Karpas-422 (cell line): ENCODE results near the gene APOBEC2. TPM values are rescaled to one million over a fixed set of nuclear protein-coding genes. Genes with fewer than 3 reads are reported as not detected.
"Not testable (repeated sequence)": the region's sequence is repeated elsewhere in the genome, so short reads cannot be mapped to it uniquely, and the experiment has no call there.

Source experiments
- DNase-seq: peaks from one replicate; pipeline ENCODE4 v3.0.0-alpha.2; 2015
- H2AFZ ChIP-seq: fragments of 200-600 bp; sonication (generic); 2 replicates; pipeline ENCODE4 v1.6.1; 2014; ENCODE audit warnings: antibody characterized with exemption, low read length, mixed read lengths
- H3K27ac ChIP-seq: fragments of 200-600 bp; sonication (generic); 2 replicates; pipeline ENCODE4 v1.5.1; 2014; ENCODE audit warnings: mild to moderate bottlenecking, low read length, moderate library complexity
- H3K27me3 ChIP-seq: fragments of 200-600 bp; sonication (generic); 2 replicates; pipeline ENCODE4 v1.6.1; 2014; ENCODE audit warnings: low read length, mixed read lengths
- H3K36me3 ChIP-seq: fragments of 200-600 bp; sonication (generic); 2 replicates; pipeline ENCODE4 v1.6.1; 2014; ENCODE audit warnings: low read length, mixed read lengths; ENCODE audit not compliant: insufficient read depth
- H3K4me1 ChIP-seq: fragments of 200-600 bp; sonication (generic); 2 replicates; pipeline ENCODE4 v1.6.1; 2014; ENCODE audit warnings: mild to moderate bottlenecking, low read length, mixed read lengths
- H3K4me2 ChIP-seq: fragments of 200-600 bp; sonication (generic); 2 replicates; pipeline ENCODE4 v1.6.1; 2014; ENCODE audit warnings: low read length, low read depth, mild to moderate bottlenecking; ENCODE audit not compliant: poor library complexity, severe bottlenecking
- H3K4me3 ChIP-seq: fragments of 200-600 bp; sonication (generic); 2 replicates; pipeline ENCODE4 v1.5.1; 2014; ENCODE audit warnings: mild to moderate bottlenecking, antibody characterized with exemption, low read length, mixed read lengths
- H3K79me2 ChIP-seq: fragments of 200-600 bp; sonication (generic); 2 replicates; pipeline ENCODE4 v1.6.1; 2014; ENCODE audit warnings: mild to moderate bottlenecking, low read length, mixed read lengths
- H3K9ac ChIP-seq: fragments of 200-600 bp; sonication (generic); 2 replicates; pipeline ENCODE4 v1.6.0; 2014; ENCODE audit warnings: low read length
- H3K9me2 ChIP-seq: fragments of 200-600 bp; sonication (generic), shearing (Covaris generic); replicated peaks from 2 replicates; pipeline ENCODE4 v1.6.0; 2014; ENCODE audit warnings: mild to moderate bottlenecking, low read length, moderate library complexity; ENCODE audit not compliant: insufficient read depth
- H3K9me3 ChIP-seq: fragments of 300-700, 200-600 bp; sonication (generic); 2 replicates; pipeline ENCODE4 v1.6.1; 2014; ENCODE audit warnings: low read length, mixed read lengths
- H4K20me1 ChIP-seq: fragments of 200-600 bp; sonication (generic); 2 replicates; pipeline ENCODE4 v1.6.1; 2014; ENCODE audit warnings: mild to moderate bottlenecking, antibody characterized with exemption, low read length, low read depth; ENCODE audit not compliant: insufficient read depth
- total RNA-seq: library from RNA; depleted of rRNA; stranded (reverse); fragments of >200 nt; shearing (Covaris generic); gene quantifications from 2 replicates; pipeline ENCODE4 v1.2.3, GENCODE V29; 2014; ENCODE audit warnings: low replicate concordance

The APOBEC2 gene
- total RNA-seq, 1 experiment from 2014 or later = not detected

GRCh38 chr6:41015860-41016259, 37.1 kb upstream of the APOBEC2 start:
- not testable (repeated sequence) for H4K20me1 ChIP-seq, H3K4me2 ChIP-seq, DNase-seq, H3K4me1 ChIP-seq, H3K36me3 ChIP-seq, H3K79me2 ChIP-seq, H3K9ac ChIP-seq, H3K27me3 ChIP-seq, H3K4me3 ChIP-seq, H3K9me2 ChIP-seq, H2AFZ ChIP-seq, H3K9me3 ChIP-seq, H3K27ac ChIP-seq

GRCh38 chr6:41017663-41018062, 35.3 kb upstream of the APOBEC2 start:
- Histone ChIP-seq H3K79me2 (no peaks in the 10 kb centered on the region), H3K4me1 (no peaks in the 10 kb centered on the region), H3K9ac (no peak overlapping the region), H3K4me3 (no peak overlapping the region), H4K20me1 (no peaks in the 10 kb centered on the region), H3K36me3 (no peaks in the 10 kb centered on the region), H3K9me2 (no peaks in the 10 kb centered on the region), H3K9me3 (no peaks in the 10 kb centered on the region), H3K4me2 (no peak overlapping the region), H2AFZ (no peak overlapping the region), H3K27me3 (no peaks in the 10 kb centered on the region), H3K27ac (no peak overlapping the region)
- no peak for DNase-seq

- Histone ChIP-seq H3K27ac (no peak overlapping the region), H3K4me3 (no peak overlapping the region)
These were observed 31.2 kb upstream of the APOBEC2 start for GRCh38 chr6:41021832-41022231.

GRCh38 chr6:41022294-41022693, 30.7 kb upstream of the APOBEC2 start:
- no peak overlapping the region for H3K27ac ChIP-seq
- no peaks in the 10 kb centered on the region for H3K27me3 ChIP-seq
- H3K4me3 ChIP-seq = no peak overlapping the region
- no peaks in the 10 kb centered on the region for H4K20me1 ChIP-seq
- peaks cover 4% of the 10 kb centered on the region for H3K4me1 ChIP-seq
- no peaks in the 10 kb centered on the region for H3K9me3 ChIP-seq
- H3K36me3 ChIP-seq = no peaks in the 10 kb centered on the region
- H3K9me2 ChIP-seq = no peaks in the 10 kb centered on the region
- H2AFZ ChIP-seq = no peak overlapping the region
- H3K9ac ChIP-seq = no peak overlapping the region
- H3K4me2 ChIP-seq = no peak overlapping the region
- no peaks in the 10 kb centered on the region for H3K79me2 ChIP-seq
- DNase-seq = no peak

More at GRCh38 chr6:41021832-41022231, 31.2 kb upstream of the APOBEC2 start:
- no peak for DNase-seq
- H3K36me3 ChIP-seq = no peaks in the 10 kb centered on the region
- H3K9me2 ChIP-seq = no peaks in the 10 kb centered on the region
- H3K79me2 ChIP-seq = no peaks in the 10 kb centered on the region
- H3K4me1 ChIP-seq = no peaks in the 10 kb centered on the region
- H3K27me3 ChIP-seq = no peaks in the 10 kb centered on the region
- H3K9me3 ChIP-seq = no peaks in the 10 kb centered on the region
- no peaks in the 10 kb centered on the region for H4K20me1 ChIP-seq
- no peak overlapping the region for H3K4me2 ChIP-seq
- H3K9ac ChIP-seq = no peak overlapping the region
- H2AFZ ChIP-seq = no peak overlapping the region

DNA sequence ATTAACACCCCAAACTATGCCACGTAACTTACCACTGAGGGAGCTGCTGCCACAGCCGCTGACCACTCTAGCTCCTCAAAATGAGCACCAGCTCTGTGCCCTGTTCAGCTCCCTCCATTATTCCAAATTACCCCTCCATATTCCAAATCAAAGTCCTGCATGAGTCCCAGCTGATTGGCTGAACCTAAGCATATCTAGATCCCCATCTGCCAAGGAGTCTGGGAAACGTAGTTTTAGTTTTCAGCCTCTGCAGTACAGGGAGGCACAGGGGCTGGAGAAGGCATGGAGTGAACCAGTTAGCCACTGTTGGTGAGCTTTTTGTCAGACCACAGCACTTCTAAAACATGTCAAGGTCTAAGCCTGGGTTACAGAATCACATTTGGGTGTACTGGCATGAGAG, 29.9 kb upstream of the APOBEC2 start:
- Histone ChIP-seq H3K9me3 (no peaks in the 10 kb centered on the region), H3K27me3 (no peaks in the 10 kb centered on the region), H4K20me1 (no peaks in the 10 kb centered on the region), H3K79me2 (no peaks in the 10 kb centered on the region), H3K27ac (no peak overlapping the region), H3K9me2 (no peaks in the 10 kb centered on the region), H3K36me3 (no peaks in the 10 kb centered on the region), H3K4me1 (peaks cover 13% of the 10 kb centered on the region), H3K4me3 (no peak overlapping the region), H3K9ac (no peak overlapping the region), H3K4me2 (no peak overlapping the region), H2AFZ (no peak overlapping the region)
- no peak for DNase-seq

DNA sequence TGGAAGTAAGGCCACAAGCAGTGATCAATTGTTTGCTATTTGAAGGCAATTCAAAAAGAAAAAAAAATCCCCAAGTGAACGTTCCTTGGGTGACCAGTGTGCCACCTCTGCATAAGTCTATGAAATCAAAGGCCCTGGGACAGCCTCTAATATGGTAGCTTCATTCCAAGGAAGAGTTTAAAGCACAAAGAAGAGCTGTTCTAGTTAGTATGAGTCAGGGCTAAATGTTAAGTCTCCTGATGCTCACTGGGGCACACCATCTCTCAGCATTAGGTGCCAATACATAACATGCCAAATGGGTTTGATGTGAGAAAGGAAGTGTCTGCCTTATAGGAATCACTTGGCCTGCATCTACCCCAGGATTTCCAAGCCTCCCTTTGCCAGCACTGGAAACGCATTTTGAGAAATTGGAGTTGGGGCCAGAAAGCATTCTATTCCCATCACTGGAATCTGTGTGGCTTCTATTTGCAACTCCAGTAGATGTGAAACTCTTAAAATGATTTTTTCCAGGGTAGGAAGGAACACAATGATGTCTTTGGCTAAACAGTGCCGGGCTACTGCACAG, 27.0 kb upstream of the APOBEC2 start:
- Histone ChIP-seq H3K4me2 (no peak overlapping the region), H3K27me3 (no peaks in the 10 kb centered on the region), H3K4me1 (peaks cover 21% of the 10 kb centered on the region), H3K9ac (no peak overlapping the region), H3K27ac (no peak overlapping the region), H4K20me1 (no peaks in the 10 kb centered on the region), H3K9me3 (no peaks in the 10 kb centered on the region), H2AFZ (no peak overlapping the region), H3K4me3 (no peak overlapping the region), H3K79me2 (no peaks in the 10 kb centered on the region), H3K36me3 (no peaks in the 10 kb centered on the region), H3K9me2 (no peaks in the 10 kb centered on the region)
- no peak for DNase-seq

GRCh38 chr6:41027241-41027640, 25.8 kb upstream of the APOBEC2 start:
- Histone ChIP-seq H3K4me3 (peak overlapping the region; percentile 70), H4K20me1 (no peaks in the 10 kb centered on the region), H3K4me1 (peaks cover 21% of the 10 kb centered on the region), H3K9ac (peak overlapping the region; percentile 73), H3K27ac (no peak overlapping the region), H3K36me3 (no peaks in the 10 kb centered on the region), H3K4me2 (peak overlapping the region; percentile 83), H3K9me3 (no peaks in the 10 kb centered on the region), H3K27me3 (no peaks in the 10 kb centered on the region), H3K9me2 (no peaks in the 10 kb centered on the region), H3K79me2 (no peaks in the 10 kb centered on the region), H2AFZ (peak overlapping the region; percentile 99)
- DNase-seq = no peak

DNA sequence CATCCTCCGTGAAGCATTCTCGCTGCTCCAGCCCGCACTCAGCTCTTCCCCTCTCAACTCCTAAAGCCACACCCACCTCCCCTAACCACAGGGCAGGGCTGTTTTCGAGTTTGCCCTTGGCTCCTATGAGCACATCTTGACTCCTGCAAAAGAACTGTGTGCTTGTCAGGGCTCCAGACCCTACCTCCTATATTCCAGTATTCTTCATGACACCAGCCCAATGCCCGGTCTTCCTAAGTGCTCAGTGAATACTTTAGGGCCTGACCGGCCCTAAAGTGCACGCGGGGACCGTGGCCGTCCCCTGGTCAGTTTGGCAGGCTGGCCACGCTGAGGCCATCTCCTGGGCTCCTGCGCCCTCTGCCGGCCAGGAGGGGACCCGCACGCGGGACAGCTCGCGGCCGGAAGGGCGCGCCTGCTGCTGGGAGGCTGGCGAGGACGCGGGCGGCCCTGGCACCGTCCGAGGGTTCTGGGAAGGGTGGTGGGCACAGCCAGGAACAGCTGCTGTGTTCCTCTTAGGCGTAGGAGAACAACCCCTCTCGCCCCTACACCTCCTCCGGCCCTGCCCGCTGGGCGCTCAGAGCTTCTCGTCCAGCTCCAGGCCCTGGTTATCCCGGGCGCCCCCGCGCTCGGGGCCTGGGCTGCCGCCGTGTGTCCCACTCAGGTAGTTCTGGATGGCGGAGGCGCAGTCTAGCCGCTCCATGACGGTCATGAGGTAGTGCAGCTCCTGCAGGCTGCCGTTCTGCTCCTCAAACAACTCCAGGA, 25.0 kb upstream of the APOBEC2 start:
- Histone ChIP-seq H3K9me3 (no peaks in the 10 kb centered on the region), H3K4me3 (peak overlapping the region; percentile 70), H2AFZ (peak overlapping the region; percentile 99), H3K9me2 (no peaks in the 10 kb centered on the region), H4K20me1 (no peaks in the 10 kb centered on the region), H3K9ac (peak overlapping the region; percentile 73), H3K27ac (no peak overlapping the region), H3K36me3 (no peaks in the 10 kb centered on the region), H3K79me2 (no peaks in the 10 kb centered on the region), H3K27me3 (no peaks in the 10 kb centered on the region), H3K4me1 (peaks cover 21% of the 10 kb centered on the region), H3K4me2 (peak overlapping the region; percentile 83)
- DNase-seq = peak; percentile 86
